WI38 (cell line): Measurements from ENCODE around the gene IL10RA.

Source experiments
- H3K4me3 ChIP-seq: 2 replicates; pipeline ENCODE4 v1.5.1; 2011; ENCODE audit warnings: low read depth, mild to moderate bottlenecking, control low read depth, low read length
- TF ChIP-seq, protein P1 (sequence below): IDR thresholded peaks from 2 replicates; pipeline ENCODE4 v1.5.1; 2012; ENCODE audit warnings: low read depth, mild to moderate bottlenecking, control low read depth, low read length

IL10RA gene

DNA sequence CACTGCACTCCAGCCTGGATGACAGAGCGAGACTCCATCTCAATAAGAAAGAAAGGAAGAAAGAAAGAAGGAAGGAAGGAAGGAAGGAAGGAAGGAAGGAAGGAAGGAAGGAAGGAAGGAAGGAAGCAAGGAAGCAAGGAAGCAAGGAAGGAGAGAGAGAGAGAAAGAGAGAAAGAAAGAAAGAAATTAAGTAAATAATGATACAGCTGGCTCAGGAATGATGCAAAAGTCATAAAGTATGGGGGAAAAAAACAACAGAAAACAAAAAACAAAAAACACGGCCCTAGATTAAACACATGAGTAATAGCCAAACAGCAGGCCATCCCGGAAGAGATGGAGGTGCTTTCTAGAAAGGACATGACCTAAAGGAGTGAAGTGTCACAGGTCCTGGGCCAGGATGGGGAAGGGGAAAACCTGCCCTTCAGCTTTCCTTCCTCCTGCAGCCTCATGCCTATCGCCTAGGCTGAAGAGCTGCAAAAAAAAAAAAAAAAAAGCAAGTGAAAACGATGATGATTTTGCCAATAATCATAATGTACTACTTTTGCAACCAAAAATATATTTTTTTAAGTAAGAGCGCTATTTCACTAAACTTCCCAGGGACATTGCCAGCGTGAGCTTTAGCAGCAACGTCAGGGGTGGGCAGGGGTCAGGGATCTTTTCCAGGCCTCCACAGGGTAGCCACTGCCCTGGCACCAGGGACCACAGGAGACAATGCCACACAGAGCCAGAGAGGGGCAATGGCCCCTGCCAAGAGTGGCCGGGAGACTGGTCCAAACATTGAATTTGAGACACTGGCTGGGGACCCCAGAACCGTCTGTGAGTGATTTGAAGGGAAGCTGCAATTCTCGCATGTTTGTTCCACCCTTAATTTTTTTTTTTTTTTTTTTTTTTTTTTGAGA, 62.5 kb downstream of the IL10RA start:
- no peak overlapping the region for H3K4me3 ChIP-seq
- TF ChIP-seq, protein P1, sequence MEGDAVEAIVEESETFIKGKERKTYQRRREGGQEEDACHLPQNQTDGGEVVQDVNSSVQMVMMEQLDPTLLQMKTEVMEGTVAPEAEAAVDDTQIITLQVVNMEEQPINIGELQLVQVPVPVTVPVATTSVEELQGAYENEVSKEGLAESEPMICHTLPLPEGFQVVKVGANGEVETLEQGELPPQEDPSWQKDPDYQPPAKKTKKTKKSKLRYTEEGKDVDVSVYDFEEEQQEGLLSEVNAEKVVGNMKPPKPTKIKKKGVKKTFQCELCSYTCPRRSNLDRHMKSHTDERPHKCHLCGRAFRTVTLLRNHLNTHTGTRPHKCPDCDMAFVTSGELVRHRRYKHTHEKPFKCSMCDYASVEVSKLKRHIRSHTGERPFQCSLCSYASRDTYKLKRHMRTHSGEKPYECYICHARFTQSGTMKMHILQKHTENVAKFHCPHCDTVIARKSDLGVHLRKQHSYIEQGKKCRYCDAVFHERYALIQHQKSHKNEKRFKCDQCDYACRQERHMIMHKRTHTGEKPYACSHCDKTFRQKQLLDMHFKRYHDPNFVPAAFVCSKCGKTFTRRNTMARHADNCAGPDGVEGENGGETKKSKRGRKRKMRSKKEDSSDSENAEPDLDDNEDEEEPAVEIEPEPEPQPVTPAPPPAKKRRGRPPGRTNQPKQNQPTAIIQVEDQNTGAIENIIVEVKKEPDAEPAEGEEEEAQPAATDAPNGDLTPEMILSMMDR, result no peak

DNA sequence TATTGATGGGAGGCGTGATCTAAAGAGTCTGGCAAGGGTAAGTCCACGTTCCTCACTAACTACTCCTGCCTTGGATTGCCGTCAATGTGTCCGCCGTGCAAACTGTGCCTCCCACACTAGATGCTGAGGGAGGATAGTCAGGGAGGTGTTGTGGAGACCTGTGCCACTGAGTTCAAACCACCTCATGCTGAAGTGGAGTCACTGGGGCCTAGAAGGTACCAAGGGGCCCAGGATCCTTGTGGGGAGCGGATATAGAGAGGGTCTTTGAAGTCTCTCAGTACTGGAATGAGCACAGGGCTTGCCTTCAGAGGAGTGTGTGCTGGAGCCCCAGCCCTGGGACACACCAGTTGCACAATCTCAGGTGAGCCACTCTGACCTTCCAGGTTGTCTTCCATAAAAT, 63.6 kb downstream of the IL10RA start:
- H3K4me3 ChIP-seq, result no peak overlapping the region
- TF ChIP-seq, protein P1, result no peak

DNA sequence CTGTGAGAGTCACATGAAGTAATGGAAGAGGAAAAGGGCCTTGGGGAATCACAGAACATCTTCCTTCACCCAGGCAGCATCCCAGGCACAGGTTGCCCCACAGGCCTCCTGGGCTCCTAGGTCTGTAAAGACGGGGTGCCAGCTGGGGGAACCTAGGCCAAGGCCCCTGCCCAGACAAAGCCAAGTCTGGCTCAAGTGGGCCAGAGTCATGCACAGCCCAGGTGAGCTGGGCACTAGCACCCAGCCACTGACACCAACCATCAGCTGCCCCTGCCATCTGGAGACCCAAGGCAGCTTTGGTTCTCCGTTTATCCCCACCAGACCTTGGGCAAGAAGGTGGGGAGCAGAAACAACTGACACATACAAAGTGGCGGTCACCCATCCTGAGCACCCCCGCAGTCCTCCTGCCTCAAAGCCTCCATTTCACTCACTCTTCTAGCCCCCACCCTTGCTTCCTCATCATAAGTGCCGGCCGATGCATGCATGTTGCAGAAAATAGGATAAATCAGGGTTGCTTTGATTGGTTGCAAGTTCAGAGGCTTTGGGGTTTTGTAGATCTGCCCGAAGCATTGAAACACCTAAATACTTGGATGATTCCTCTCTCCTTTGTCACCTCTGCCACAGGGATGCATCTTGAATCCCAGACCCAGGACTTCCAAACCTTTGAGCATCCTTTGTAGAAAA, 64.2 kb downstream of the IL10RA start:
- H3K4me3 ChIP-seq, result no peak overlapping the region
- TF ChIP-seq, protein P1, result no peak
